GM10847 (cell line): ENCODE measurements around the gene NSMCE1.

ENCODE experiments used
- POLR2A ChIP-seq: IDR thresholded peaks from 2 replicates; pipeline ENCODE4 v1.6.1; 2011; ENCODE audit not compliant: insufficient read length; ENCODE audit errors: extremely low read depth

NSMCE1 gene

GRCh38 chr16:27254262-27254811 lies 14.2 kb downstream of the NSMCE1 start:
- no peak for TF ChIP-seq POLR2A

DNA sequence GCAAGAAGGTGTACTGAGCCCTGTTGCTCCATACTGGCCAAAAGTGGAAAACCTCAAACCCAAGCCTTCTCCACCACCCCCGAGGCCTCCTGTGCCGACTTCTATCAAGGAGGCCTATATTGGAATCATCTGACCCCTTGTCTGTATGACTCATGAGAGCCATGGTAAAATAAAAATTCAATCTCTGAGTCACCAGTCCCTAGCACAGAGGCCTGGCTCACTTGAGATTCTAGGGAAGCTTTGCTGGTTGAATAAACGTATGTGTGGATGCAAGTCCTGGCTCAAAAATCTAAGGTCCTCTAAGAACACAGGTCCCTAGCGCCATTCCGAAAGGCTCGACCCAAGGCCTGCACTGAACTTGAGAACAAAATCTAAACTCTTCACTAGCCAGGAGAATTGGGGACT lies 15.0 kb downstream of the NSMCE1 start:
- TF ChIP-seq POLR2A: no peak

DNA sequence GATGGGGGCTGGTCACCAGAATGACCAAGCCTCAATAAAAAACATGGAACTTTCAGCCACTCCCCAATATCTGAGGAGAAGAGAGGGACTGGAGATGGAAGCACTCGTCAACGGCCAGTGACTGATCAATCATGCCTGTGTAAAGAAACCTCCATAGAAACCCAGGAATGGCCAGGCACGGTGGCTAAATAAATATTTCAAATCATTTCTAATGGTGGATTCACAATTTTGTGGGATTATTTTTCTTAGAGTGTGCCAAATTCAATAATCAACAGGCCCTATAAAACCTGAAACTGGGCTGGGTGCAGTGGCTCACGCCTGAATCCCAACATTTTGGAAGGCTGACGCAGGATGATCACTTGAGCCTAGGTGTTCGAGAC lies 16.4 kb downstream of the NSMCE1 start:
- TF ChIP-seq POLR2A: no peak

- no peak for TF ChIP-seq POLR2A
These were observed 16.9 kb downstream of the NSMCE1 start for GRCh38 chr16:27251541-27252205.

- no peak for TF ChIP-seq POLR2A
These were observed 20.5 kb downstream of the NSMCE1 start for GRCh38 chr16:27248036-27248435.

GRCh38 chr16:27246439-27246838 lies 22.1 kb downstream of the NSMCE1 start:
- no peak for TF ChIP-seq POLR2A

DNA sequence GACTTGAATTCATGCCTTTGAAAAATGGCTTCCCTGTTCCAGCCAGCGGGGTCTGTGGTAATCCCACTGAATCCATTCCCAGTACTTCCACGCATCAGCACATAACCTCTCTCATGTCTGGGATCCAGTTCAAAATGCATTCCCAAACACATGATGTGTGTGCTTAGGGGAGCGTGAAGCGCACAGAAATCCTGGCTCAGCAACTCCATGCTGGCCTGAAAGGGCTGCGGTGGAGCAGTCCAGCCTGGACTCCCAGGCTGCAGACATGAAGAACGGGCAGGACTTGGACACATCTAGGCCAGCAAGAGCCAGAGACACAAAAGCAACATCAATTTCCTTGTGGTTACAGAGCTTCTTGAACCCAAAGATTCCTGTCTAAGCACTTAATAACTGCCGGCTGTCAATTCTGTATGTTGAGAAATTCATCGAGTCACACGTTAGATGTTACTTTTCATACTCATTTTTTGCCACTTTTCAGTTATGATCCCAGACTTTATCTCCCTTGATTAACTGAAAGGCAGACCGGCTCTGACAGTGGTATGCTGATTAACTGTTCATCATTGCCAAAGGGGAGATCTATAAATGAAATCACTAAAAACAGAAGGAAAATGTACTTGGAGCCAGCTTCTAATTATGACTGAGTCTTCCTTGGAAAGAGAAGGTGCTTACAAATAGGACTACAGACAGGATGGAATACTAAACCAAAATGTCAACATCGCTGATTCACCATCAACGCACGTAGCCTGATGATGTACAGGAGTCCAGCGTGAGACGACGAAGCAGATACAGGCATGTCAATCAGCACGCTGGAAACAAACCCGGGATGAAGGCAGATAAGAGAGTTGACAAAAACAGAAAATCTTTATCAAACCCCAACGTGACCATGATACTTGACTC lies 23.0 kb downstream of the NSMCE1 start:
- TF ChIP-seq POLR2A: no peak

- no peak for TF ChIP-seq POLR2A
These were observed 24.2 kb downstream of the NSMCE1 start for GRCh38 chr16:27244363-27244755.

- no peak for TF ChIP-seq POLR2A
These were observed 24.7 kb downstream of the NSMCE1 start for GRCh38 chr16:27243725-27244362.

DNA sequence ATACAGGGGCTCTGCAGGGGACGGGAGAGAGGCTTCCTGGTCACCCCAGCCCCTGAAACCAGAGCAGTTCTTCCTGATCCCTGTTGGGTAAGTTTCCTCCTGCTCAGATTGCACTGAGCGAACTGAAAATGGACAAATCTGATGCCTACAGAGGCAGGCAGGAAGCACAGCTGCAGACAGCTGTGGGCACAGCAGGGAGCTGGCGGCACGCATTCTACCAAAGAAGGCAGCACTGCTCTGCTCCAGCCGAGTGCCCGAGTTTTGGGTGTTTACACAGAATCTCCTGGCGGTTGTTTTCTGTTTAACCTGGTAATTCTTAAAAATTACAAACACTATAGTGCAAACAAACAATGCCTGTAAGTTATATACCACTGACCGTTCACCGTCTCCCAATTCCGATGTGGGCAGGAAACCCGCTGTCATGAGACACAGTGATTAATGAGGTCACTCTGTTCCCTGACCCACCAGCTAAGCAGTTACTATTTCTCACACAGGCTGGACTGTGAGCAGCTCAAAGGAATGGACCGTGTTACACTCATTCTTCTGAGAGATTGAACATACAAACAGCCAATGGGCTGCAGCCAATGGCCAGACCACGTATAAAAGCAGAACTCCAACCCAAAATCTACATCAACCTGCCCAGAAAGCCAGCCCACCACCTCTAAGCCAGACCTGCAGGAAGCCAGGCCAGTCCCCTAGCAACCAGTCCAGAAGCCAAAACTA lies 25.5 kb downstream of the NSMCE1 start:
- TF ChIP-seq POLR2A: no peak

- TF ChIP-seq POLR2A: no peak
These were observed 26.2 kb downstream of the NSMCE1 start for GRCh38 chr16:27242398-27242797.

- no peak for TF ChIP-seq POLR2A
These were observed 26.9 kb downstream of the NSMCE1 start for GRCh38 chr16:27241658-27242057.

DNA sequence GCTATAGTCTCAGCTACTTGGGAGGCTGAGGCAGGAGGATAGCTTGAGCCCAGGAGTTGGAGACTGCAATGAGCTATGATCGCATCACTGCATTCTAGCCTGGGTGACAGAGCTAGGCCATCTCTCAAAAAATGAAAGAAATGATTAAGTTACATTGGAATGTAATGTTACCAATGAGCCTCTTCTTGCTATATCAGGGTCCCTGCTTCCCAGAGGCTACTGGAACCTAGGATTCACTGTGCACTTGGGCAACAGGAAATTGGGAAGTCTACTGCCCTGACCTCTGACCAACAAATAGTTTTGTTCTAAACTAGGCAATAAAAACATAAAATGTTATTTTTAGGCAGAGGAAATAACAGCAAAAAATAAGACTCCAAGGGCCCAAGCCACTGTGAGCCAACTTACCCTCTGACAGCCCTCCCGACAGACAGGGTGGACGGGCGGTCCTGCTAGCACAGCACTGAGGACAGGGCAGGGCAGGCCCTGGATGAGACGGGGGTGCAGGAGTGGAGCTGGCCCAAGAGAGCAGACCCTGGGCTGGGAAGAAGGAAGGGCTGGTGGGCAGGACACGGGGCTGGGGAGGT lies 27.5 kb downstream of the NSMCE1 start:
- TF ChIP-seq POLR2A: no peak

GRCh38 chr16:27239906-27240655 lies 28.5 kb downstream of the NSMCE1 start:
- no peak for TF ChIP-seq POLR2A
